ENCODE data around the gene PCBP3. TPM values are rescaled to one million over a fixed set of nuclear protein-coding genes. Genes with fewer than 3 reads are reported as not detected.

Gene PCBP3
- total RNA-seq (ENCODE audit: low replicate concordance): 10.8 TPM in 1 of 2 replicates, not detected in the other

GRCh38 chr21:45643021-45643980 lies at the start of gene PCBP3:
Gene PCBP3 (plus strand): TSS chr21:45643725. CDS start chr21:45850086, 206,361 bp downstream.

GRCh38 chr21:45981151-45982091 lies 337.9 kb downstream of the PCBP3 start, which contains the start of gene COL6A1:
Gene COL6A1 (plus strand): TSS chr21:45981770. CDS start chr21:45981851, 81 bp downstream.

Other genes with a start within 250 kb of the PCBP3 start
- gene COL18A1, start 238.6 kb upstream of the PCBP3 start, total RNA-seq (ENCODE audit: low replicate concordance): 22.0 and 114 TPM in 2 replicates
- 4.1 and 6.3 TPM in 2 replicates for gene SLC19A1, start 101.3 kb upstream of the PCBP3 start, total RNA-seq (ENCODE audit: low replicate concordance)